Ectodermal cell (in vitro differentiated cells): ENCODE data around the gene FOXD3.

Experiments
- H3K27ac ChIP-seq: 2 replicates; pipeline ENCODE4 v1.7.0; 2013; ENCODE audit warnings: mild to moderate bottlenecking, low read depth, low read length; ENCODE audit not compliant: insufficient read depth, poor library complexity, severe bottlenecking
- H3K27me3 ChIP-seq: 2 replicates; pipeline ENCODE4 v1.7.0; 2013; ENCODE audit warnings: mild to moderate bottlenecking, low read length; ENCODE audit not compliant: insufficient read depth, control insufficient read depth, poor library complexity, severe bottlenecking
- H3K36me3 ChIP-seq: one replicate; pipeline ENCODE4 v1.7.0; 2013; ENCODE audit warnings: low read length; ENCODE audit not compliant: control insufficient read depth, insufficient read depth
- H3K4me1 ChIP-seq: one replicate; pipeline ENCODE4 v1.7.0; 2013; ENCODE audit warnings: low read length; ENCODE audit not compliant: control insufficient read depth, insufficient read depth
- H3K4me3 ChIP-seq: 2 replicates; pipeline ENCODE4 v1.7.0; 2013; ENCODE audit warnings: low read depth, low read length, control low read depth; ENCODE audit not compliant: insufficient read depth
- H3K9me3 ChIP-seq: 2 replicates; pipeline ENCODE4 v1.7.0; 2013; ENCODE audit warnings: mild to moderate bottlenecking, low read length, moderate library complexity; ENCODE audit not compliant: control insufficient read depth
- WGBS, 2 experiments: methylation state at CpG; one replicate each; pipeline ENCODE4 v1.1.7; 2013; ENCODE audit warnings: missing lambda C conversion rate in 2 of 2; 5-methylcytosine and 5-hydroxymethylcytosine counted together

FOXD3 gene

GRCh38 chr1:63304410-63304809, 18.0 kb upstream of the FOXD3 start:
- no peak overlapping the region for H3K4me3 ChIP-seq
- H3K36me3 ChIP-seq, result no peaks in the 10 kb centered on the region
- H3K27ac ChIP-seq, result no peak overlapping the region
- H3K27me3 ChIP-seq, result no peaks in the 10 kb centered on the region
- no peaks in the 10 kb centered on the region for H3K4me1 ChIP-seq
- 60 to 100% methylated on average over 1 to 2 of the region's 2 CpGs for WGBS, 2 experiments
- no peaks in the 10 kb centered on the region for H3K9me3 ChIP-seq

GRCh38 chr1:63305043-63305442, 17.3 kb upstream of the FOXD3 start:
- Histone ChIP-seq H3K4me1 (no peaks in the 10 kb centered on the region), H3K36me3 (no peaks in the 10 kb centered on the region), H3K27me3 (no peaks in the 10 kb centered on the region), H3K9me3 (no peaks in the 10 kb centered on the region), H3K4me3 (no peak overlapping the region), H3K27ac (no peak overlapping the region)

- no peaks in the 10 kb centered on the region for H3K9me3 ChIP-seq
- H3K27me3 ChIP-seq, result no peaks in the 10 kb centered on the region
- WGBS, 2 experiments, result 97 to 98% methylated on average over 1 of the region's 1 CpG
- H3K4me3 ChIP-seq, result no peak overlapping the region
- no peak overlapping the region for H3K27ac ChIP-seq
- H3K4me1 ChIP-seq, result no peaks in the 10 kb centered on the region
- no peaks in the 10 kb centered on the region for H3K36me3 ChIP-seq
These were observed 15.1 kb upstream of the FOXD3 start for GRCh38 chr1:63307196-63307794.

GRCh38 chr1:63316598-63316983, 5.8 kb upstream of the FOXD3 start:
- no peak overlapping the region for H3K27ac ChIP-seq
- peaks cover 4% of the 10 kb centered on the region for H3K4me1 ChIP-seq
- no peaks in the 10 kb centered on the region for H3K36me3 ChIP-seq
- WGBS, 2 experiments, result 70 to 71% methylated on average over 24 of the region's 24 CpGs
- no peaks in the 10 kb centered on the region for H3K9me3 ChIP-seq
- no peak overlapping the region for H3K4me3 ChIP-seq
- H3K27me3 ChIP-seq, result peaks cover 68% of the 10 kb centered on the region

GRCh38 chr1:63316984-63317816, 5.2 kb upstream of the FOXD3 start:
- 2 to 3% methylated on average over 80 of the region's 80 CpGs for WGBS, 2 experiments

GRCh38 chr1:63317817-63318152, 4.6 kb upstream of the FOXD3 start:
- WGBS, 2 experiments, result 9 to 11% methylated on average over 14 of the region's 14 CpGs
- peaks cover 6% of the 10 kb centered on the region for H3K4me1 ChIP-seq
- H3K9me3 ChIP-seq, result no peaks in the 10 kb centered on the region
- peak overlapping the region; percentile 22 for H3K4me3 ChIP-seq
- H3K27me3 ChIP-seq, result peaks cover 80% of the 10 kb centered on the region
- H3K27ac ChIP-seq, result no peak overlapping the region
- no peaks in the 10 kb centered on the region for H3K36me3 ChIP-seq

More at GRCh38 chr1:63316984-63317816, 5.2 kb upstream of the FOXD3 start:
- H3K27me3 ChIP-seq, result peaks cover 74% of the 10 kb centered on the region
- no peaks in the 10 kb centered on the region for H3K9me3 ChIP-seq
- no peak overlapping the region for H3K27ac ChIP-seq
- no peaks in the 10 kb centered on the region for H3K36me3 ChIP-seq
- peaks cover 6% of the 10 kb centered on the region for H3K4me1 ChIP-seq
- H3K4me3 ChIP-seq, result peak overlapping the region; percentile 22

GRCh38 chr1:63318201-63318979, 4.0 kb upstream of the FOXD3 start:
- WGBS, 2 experiments, result 59 to 65% methylated on average over 27 to 28 of the region's 28 CpGs
- H3K4me3 ChIP-seq, result no peak overlapping the region
- H3K9me3 ChIP-seq, result no peaks in the 10 kb centered on the region
- H3K27ac ChIP-seq, result no peak overlapping the region
- peaks cover 86% of the 10 kb centered on the region for H3K27me3 ChIP-seq
- H3K36me3 ChIP-seq, result no peaks in the 10 kb centered on the region
- H3K4me1 ChIP-seq, result peaks cover 6% of the 10 kb centered on the region

- H3K9me3 ChIP-seq, result no peaks in the 10 kb centered on the region
- H3K4me1 ChIP-seq, result peaks cover 6% of the 10 kb centered on the region
- no peak overlapping the region for H3K27ac ChIP-seq
- WGBS, 2 experiments, result 6 to 7% methylated on average over 60 of the region's 60 CpGs
- peak overlapping the region; percentile 29 for H3K4me3 ChIP-seq
- no peaks in the 10 kb centered on the region for H3K36me3 ChIP-seq
- H3K27me3 ChIP-seq, result peaks cover 95% of the 10 kb centered on the region
These were observed 3.0 kb upstream of the FOXD3 start for GRCh38 chr1:63319046-63320021.

GRCh38 chr1:63320022-63320721, 2.2 kb upstream of the FOXD3 start:
- peak overlapping the region; percentile 29 for H3K4me3 ChIP-seq
- peaks cover 98% of the 10 kb centered on the region for H3K27me3 ChIP-seq
- no peak overlapping the region for H3K27ac ChIP-seq
- 2 to 3% methylated on average over 47 of the region's 47 CpGs for WGBS, 2 experiments
- peaks cover 6% of the 10 kb centered on the region for H3K4me1 ChIP-seq
- no peaks in the 10 kb centered on the region for H3K36me3 ChIP-seq
- H3K9me3 ChIP-seq, result no peaks in the 10 kb centered on the region
